T-helper 2 cell (primary cell): ENCODE measurements around the gene PIK3IP1.

ENCODE experiments used
- DNase-seq, 5 experiments: peaks; one replicate each; pipeline versions ENCODE4 v3.0.0 to v3.0.0-alpha.2; 2012 to 2022

Gene PIK3IP1

DNA sequence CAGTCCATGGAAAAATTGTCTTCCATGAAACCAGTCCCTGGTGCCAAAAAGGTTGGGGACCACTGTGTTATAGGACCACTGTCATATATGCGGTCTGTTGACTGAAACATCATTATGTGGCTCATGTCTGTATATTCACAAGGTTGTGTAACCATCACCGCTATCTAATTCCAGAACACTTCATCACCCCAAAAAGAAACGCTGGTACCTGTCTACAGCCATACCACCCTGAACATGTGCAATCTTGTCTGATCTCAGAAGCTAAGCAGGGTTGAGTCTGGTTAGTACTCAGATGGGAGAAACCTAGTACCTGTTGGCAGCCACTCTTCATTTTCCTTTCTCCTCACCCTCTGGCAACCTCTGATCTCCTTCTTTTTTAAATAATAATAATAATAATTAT is 12.9 kb upstream of the PIK3IP1 start:
- DNase-seq: no peak

DNA sequence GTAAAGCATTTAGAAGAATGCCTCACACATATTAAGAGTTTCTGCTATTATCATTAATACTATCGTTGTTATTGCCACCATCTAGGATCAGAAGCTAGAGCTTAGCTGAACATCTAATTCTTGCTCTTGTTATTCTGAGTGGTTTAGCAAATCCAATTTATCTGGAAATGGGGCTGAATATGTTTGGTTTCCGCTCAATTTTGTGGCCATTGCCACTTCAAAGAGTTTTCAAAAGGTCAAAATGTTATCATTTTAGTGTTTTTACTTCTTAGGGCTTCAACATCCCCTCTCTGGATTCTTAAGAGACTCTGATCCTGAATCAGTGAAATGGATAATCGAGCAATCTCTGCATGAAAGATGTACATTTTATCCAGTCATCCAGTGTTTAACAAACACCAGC is 10.2 kb upstream of the PIK3IP1 start:
- DNase-seq: peak in 1 of 5 experiments; percentile 57

DNA sequence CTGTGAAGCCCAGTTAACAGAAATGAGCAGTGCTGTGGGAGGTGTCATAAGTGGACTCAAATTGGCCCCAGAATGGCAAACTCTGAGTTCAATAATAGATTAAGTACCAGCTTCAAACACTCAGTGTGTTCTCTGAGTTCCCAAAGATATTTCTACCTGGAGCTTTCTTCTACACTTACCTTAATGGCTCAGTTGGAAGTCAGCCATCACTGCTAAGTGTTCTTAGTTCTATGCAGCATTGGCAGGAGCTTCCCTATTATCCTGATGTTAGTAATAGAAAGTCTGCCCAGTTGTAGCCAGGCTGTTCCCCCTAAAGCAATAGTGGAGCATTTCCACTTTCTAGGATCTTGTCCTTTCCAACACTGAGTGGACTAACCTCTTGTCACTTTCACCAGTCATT is 9.7 kb upstream of the PIK3IP1 start:
- DNase-seq: no peak

DNA sequence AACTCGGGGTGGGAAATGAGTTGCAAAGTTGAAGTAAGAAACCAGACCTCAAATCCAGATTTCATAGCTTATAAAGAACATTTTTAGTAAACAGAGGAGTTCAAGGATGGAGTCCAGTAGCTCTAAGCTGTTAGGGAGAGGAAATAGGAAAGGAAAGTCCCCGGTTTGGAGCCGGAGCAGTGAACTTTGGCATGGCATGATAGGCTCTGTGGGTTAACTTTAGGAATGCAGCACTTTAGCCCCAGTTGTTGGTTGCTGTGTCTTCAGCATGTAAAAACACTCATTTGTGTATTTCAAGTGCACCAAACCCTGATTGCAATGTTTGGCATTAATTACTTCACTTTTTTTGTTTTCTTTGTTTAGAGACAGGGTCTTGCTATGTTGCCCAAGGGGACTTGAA is 8.6 kb upstream of the PIK3IP1 start:
- DNase-seq: no peak

DNA sequence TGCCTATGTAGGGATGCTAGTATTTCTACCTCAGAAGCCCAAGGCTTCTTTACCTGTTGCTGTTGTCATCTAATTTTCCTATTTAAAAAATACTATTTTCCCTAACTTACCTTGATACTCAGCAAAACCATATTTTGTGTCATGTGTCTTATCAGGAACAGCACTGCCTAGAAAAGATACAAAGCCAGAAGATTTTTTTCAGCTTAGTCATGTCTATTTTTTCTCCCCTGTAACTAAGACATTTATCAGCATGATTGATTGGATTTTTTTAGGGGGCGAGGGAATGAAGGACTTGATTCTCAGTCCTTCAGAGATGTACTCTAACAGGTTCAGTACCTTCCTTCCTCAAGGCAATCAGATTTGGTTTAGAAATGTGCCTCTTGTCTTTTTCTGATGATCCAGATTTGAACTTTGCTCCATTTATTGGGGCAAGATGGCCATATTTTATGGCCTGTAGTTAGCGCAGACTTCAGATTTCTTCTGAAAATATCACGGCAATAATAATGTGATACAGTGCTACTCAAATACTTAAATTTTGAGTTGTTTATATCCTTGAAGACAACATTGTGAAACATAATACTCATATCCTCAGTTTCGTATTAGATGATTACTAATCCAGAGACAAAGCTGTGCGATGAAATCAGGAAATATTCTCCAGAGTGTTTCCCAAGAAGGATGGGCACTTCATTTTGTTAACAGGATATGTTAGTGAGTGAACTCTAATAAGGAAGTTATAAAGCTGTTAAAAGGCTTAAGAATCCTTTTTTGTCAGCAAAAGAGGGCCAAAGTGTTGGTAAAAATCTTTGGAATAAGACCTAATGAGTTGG is 3.8 kb upstream of the PIK3IP1 start:
- DNase-seq: peak in 1 of 5 experiments; percentile 64

DNA sequence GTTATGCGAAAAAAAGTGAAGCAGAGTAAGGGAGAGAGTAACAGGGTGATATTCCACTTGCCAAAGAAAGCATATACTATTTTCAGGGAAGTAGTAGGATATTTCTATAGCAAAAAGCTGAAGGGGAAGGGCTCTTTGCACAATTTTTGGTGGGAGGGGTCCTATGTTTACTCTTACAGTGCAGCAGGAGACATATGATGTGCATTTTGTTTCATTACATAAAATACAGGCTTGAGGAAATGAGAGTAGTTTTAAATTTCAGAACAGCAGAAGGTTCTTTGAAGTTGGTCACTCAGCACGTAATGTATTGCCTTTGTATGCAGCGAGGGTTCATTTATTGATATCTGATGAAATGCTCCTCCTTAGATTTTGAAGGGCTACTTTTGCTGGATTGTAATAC is 3.1 kb upstream of the PIK3IP1 start:
- DNase-seq: no peak

DNA sequence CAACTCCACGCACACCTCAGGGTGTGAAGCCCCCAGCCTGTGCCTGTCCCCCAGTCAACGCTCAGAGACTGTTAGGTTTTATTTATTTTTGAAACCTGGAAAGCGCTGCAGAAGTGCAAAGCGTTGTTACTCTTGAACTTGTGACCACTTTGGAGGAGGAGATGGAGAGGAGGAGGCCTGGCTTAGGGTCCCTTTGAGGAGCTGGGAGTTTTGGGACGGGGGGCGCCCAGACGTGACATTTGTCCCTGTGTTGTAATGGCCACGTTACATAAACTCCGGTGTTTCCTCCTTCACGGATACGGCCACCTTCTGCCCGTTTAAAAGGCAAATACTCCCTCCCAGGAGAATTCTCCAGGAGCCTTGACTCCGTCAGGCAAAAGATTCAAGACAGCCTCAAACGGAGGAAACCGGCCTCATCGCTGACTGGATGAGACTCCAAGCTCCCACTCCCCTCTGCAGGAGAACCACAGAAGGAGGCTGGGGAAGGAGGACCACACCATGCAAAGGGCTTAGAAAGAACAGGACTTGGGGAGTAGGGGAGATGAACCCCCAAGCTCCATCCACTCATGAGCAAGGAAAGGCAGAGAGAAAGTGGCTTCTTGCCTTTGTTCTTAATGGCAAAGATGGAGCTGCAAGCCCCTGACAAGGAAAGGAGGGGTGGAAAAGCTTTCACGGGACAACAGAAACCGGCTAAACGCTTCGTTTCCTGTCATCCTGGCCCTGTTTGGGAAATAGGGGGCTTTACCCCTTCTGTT is 630 bp downstream of the PIK3IP1 start:
- no peak for DNase-seq

DNA sequence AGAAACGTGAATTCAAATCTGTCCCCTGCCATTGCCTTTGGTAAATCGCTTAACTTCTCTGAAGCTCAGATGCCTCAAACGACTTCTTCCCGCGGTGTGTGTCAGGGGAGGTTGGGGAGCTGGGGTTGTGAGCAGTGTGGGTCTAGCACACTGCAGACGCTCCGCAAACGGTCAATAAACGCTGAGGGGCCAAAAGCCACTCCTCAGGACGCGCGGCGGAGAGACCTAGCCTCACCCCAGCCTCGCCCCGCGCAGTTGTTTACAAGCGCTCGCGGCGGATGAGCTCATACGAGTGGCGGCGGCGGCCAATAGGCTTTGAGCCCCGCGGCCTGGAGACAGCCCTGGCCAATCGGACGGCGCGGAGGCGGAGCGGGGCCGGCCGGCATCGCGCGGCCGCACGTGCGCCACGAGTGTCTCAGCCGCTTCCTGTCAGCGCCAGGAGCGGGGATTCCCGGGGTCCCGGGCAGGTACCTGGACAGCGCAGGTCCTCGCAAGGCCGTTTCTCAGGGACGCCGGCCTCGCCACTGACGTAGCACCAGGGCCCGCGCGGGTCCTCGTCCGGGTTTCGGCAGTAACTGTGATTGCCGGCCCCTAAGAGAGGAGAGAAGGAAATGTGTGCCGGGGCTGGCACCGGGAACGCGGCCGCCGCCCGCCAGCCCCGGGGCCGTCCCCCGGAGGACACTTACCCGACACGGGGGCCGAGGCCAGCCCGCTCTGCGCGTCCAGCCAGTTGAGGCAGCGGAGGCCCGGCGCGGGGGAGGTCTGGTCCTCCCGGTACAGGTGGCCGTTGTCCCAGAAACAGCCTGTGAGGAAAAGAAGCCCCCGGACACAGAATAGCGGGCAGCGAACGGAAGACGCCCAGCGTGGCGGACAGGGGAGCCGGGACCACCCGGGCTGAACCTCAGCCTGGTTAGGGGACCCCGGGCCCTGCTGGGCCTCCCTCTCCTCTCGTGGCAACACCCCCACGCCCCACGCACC is 1.5 kb downstream of the PIK3IP1 start:
- DNase-seq: peak; percentile 88 to 97 (median 94)

DNA sequence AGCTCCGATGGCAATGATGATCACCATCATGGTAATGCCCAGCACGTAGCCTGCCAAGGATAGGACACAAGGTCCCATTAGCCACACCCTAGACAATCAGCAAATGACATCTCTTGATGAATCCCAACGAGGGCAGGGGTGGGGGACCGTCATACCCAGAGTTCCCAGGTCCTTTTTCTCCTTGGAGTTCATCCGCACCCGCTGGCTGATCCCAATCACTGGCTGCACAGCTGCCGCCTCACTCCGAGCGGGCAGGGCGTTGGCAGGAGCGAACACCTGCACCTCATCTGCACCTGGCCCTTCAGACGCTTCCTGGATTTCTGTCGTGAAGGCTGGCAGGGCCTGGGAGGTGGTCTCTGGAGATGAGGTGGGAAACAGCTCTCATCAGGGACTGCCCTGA is 2.9 kb downstream of the PIK3IP1 start:
- no peak for DNase-seq

DNA sequence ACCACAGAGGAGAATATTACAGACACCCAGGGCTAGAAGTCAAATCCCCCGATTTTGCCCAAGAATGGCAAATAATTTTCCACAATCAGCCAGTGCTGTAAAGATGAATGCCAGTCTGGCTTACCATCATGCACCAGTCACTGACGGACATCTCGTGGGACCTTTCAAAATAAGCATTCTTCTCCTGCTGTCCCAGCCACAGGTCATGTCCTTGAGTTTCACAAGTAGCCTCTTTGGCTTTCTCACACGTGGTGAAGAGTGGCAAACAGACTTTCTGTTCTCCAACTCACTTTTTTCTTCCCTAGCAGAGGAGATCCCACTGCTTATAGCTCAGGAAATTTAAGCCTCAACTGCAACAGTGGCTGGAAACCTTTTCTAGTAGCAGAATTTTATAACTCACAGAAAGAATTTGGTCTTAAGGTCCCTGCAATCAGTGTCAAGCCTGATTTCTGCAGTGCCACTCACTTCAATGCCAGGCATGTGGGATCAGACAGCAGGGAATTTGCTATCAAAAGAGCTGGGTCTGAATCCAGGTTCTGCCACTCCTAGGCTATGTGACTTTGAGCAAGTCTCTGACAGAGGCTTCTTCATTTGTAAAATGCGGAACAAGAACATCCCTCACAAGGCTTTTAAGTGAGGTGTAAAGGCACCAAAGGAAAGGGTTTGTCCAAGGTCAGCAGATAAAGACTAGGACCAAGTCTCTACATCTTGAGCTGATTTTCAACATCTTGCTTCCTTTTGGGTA is 3.6 kb downstream of the PIK3IP1 start:
- DNase-seq: no peak

DNA sequence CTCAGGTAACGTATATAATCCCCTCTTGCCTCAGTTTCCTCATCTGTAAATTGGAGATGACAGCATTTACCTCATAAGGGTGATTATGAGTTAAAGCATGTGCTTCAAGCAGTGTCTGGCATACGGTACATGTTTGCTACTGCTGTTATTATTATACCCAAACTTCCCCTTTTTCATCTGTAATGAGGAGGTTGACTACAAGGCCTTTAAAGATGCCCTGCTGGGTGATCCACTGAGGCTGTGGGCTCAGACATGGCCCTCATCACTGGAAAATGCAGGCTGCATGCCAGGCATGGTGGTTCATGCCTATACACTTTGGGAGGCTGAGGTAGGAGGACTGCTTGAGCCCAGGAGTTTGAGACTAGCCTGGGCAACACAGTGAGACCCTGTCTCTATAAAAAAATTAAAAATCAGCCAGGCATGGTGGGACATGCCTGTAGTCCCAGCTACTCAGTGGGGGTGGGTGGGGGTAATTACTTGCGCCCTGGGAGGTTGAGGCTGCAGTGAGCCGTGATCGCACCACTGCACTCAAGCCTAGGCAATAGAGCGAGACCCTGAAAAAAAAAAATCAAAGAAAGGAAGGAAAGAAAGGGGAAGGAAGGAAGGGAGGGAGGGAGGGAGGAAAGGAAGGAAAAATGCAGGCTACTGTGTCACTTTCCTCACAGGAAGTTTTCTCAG is 4.3 kb downstream of the PIK3IP1 start:
- DNase-seq: no peak

DNA sequence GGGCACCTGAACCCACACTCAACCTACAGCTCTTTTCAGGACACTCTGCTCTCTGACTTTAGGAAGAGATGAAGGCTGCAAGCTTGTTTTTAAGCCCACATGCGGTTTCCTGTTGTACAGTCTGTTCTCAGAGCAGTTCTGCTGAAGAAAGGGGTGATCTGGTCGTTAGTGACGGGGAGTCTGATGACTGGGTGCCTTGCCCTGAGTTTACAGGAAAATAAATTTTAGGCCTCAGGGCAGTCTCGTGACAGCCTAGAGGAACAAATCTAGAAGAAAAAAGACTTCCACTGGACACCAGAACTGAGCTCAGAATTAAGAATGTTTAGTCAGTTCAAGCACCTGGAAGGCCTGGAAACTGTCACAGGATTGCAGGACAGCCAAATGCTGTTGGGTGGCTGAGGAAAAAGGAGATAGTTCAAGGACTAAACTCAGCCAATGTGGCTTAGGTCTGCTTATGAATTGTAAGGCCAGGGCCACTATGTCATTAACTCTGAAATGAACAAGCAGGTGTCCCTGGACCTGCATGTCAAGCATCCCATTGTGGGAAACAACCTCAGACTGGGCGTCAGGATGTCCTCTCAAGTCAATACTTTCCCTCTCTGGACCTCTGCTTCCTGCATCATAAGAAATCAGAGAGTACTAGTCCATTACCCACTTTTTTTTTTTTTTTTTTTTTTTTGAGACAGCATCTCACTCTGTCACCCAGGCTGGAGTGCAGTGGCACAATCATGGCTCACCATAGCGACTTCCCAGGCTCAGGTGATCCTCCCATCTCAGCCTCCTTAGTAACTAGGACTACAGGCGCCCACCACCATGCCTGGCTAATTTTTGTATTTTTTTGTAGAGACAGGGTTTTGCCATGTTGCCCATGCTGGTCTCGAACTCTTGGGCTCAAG is 5.7 kb downstream of the PIK3IP1 start:
- DNase-seq: peak in 4 of 5 experiments; percentile 38 to 95 (median 62)

DNA sequence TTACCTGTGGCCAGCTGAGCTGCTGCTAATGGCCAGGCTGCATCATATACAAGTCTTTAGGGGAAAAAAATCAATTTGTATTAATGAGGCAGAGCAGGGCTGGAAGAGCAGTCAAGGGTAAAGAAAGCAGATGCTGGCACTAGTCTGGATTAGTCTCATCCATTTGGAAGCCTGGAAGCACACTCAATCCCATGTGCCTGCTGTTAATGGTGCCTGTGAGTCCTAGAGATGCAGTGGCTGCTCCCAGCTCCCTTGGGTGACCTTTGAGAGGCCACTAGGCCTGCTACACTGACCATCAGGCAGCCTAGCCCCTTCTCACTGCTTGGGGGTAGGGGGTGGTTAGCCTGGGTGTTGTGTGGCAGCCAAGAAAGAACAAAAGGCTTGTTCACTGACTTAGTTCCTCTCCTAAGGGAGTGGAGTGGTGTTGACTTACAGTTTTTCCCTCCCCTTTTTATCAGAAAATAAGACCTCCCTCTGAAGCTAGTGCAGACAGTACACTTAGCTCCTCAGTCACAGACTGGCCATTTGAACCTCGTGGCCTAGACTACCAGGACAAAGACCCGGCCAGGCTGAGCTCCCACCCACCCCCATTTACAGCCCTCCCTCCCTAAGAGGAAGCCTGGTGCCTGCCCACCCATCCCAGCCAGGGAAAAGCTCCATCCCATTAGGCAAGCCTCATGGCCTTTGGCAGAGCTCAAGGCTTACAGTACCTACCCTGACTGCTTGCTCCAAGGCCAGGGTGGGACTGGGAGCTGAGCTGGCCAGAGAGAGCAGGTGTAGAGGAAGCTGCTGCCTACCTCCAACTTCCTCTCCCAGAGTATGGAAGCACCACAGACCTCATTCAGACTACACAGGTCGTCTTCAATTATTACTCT is 7.8 kb downstream of the PIK3IP1 start:
- DNase-seq: no peak

DNA sequence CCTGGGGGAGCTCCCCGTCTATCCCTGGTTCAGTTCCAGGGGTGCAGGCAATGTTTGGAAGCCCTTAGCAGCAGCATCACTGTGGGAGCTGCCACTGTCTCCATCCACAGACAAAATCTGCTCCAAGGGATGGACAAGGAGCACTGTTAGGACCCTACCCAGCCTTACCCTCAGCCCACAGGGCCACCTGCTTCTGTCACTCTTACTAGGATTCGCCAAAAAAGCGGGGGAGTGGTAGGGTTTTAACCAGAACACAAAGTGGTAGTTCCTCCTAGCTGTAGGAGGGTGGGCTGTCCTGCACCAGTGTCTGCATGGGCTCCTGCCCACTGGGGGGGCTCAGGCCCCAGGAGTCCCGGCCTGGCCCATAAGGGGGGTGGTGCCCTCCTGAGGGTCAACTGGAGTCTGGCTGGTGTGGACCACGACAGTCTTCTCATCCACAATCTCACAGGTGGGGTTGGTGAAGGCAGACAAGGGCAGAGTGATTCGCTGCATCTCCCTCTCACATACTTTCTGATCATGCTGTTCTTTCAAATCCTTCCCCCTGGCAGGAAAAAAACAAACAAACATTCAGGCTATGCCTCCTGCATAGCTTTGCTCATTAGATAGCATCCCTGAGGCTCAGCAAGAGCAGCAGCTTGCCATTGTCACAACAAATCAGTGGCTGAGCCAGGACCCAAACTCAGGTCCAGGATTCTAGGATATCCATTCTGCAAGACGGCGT is 9.4 kb downstream of the PIK3IP1 start:
- no peak for DNase-seq

DNA sequence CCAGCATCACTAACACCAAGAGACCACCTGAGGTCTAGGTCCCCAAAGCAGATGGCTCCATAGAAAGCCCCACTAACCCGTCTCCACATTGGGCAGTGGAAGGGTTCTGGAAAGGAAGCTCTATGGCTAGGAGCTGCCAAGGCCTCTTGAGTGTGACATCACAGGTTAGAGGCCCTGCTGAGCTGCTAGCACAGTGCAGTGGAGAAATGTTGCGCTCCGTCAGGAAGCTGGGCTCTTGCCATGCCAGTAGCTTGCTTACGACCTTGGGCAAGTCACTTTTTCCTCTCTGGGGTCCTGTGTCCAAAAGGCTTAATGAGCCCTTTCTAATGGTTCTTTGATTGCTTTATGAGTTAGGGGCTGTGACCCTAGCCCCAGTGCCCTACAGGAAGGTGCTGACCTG is 10.6 kb downstream of the PIK3IP1 start:
- DNase-seq: no peak

DNA sequence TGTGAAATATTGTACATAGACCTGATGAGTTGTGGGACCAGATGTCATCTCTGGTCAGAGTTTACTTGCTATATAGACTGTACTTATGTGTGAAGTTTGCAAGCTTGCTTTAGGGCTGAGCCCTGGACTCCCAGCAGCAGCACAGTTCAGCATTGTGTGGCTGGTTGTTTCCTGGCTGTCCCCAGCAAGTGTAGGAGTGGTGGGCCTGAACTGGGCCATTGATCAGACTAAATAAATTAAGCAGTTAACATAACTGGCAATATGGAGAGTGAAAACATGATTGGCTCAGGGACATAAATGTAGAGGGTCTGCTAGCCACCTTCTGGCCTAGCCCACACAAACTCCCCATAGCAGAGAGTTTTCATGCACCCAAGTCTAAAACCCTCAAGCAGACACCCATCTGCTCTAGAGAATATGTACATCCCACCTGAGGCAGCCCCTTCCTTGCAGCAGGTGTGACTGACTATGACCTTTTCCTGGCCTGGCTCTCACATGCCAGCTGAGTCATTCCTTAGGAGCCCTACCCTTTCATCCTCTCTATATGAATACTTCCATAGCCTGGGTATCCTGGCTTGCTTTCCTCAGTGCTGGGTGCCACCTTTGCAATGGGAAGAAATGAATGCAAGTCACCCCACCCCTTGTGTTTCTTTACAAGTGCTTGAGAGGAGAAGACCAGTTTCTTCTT is 12.3 kb downstream of the PIK3IP1 start:
- no peak for DNase-seq

DNA sequence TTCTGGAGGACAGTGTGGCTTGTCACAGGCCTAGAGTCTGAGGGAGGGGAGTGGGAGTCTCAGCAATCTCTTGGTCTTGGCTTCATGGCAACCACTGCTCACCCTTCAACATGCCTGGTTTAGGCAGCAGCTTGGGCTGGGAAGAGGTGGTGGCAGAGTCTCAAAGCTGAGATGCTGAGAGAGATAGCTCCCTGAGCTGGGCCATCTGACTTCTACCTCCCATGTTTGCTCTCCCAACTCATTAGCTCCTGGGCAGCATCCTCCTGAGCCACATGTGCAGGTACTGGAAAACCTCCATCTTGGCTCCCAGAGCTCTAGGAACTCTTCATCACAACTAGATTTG is 13.0 kb downstream of the PIK3IP1 start:
- DNase-seq: no peak

DNA sequence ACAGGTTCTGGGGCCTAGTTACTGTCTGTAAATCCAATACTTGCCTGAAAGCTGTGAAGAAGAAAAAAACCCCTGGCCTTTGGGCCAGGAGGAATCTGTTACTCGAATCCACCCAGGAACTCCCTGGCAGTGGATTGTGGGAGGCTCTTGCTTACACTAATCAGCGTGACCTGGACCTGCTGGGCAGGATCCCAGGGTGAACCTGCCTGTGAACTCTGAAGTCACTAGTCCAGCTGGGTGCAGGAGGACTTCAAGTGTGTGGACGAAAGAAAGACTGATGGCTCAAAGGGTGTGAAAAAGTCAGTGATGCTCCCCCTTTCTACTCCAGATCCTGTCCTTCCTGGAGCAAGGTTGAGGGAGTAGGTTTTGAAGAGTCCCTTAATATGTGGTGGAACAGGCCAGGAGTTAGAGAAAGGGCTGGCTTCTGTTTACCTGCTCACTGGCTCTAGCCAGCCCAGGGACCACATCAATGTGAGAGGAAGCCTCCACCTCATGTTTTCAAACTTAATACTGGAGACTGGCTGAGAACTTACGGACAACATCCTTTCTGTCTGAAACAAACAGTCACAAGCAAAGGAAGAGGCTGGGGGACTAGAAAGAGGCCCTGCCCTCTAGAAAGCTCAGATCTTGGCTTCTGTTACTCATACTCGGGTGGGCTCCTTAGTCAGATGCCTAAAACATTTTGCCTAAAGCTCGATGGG is 13.5 kb downstream of the PIK3IP1 start:
- peak in 2 of 5 experiments; percentile 53 to 73 for DNase-seq
